NK-92 treated with Interleukin-12 subunit alpha and Interleukin-12 subunit beta, amount 100 ng/mL, for 24 hours (cell line): Measurements from ENCODE around the gene PNKP.

Experiments
- DNase-seq: peaks from one replicate; lab custom pipeline; 2025; lab: John Stamatoyannopoulos, UW

PNKP gene

GRCh38 chr19:49890349-49891311, 23.3 kb upstream of the PNKP start:
- DNase-seq, result no peak

GRCh38 chr19:49889687-49890348, 22.4 kb upstream of the PNKP start:
- DNase-seq, result no peak

- no peak for DNase-seq
These were observed 21.8 kb upstream of the PNKP start for GRCh38 chr19:49889038-49889686.

GRCh38 chr19:49888510-49888824, 21.1 kb upstream of the PNKP start:
- no peak for DNase-seq

GRCh38 chr19:49887665-49888509, 20.5 kb upstream of the PNKP start:
- no peak for DNase-seq

- no peak for DNase-seq
These were observed 19.8 kb upstream of the PNKP start for GRCh38 chr19:49887037-49887664.

- DNase-seq, result no peak
These were observed 17.4 kb upstream of the PNKP start for GRCh38 chr19:49884760-49885159.

GRCh38 chr19:49884109-49884508, 16.7 kb upstream of the PNKP start:
- DNase-seq, result no peak

GRCh38 chr19:49883094-49883493, 15.7 kb upstream of the PNKP start:
- no peak for DNase-seq

GRCh38 chr19:49882643-49883042, 15.3 kb upstream of the PNKP start:
- DNase-seq, result no peak

- no peak for DNase-seq
These were observed 14.5 kb upstream of the PNKP start for GRCh38 chr19:49881672-49882394.

- no peak for DNase-seq
These were observed 13.8 kb upstream of the PNKP start for GRCh38 chr19:49881186-49881585.

GRCh38 chr19:49880162-49880869, 12.9 kb upstream of the PNKP start:
- DNase-seq, result no peak

GRCh38 chr19:49879243-49879963, 12.0 kb upstream of the PNKP start:
- DNase-seq, result no peak

GRCh38 chr19:49878744-49879070, 11.3 kb upstream of the PNKP start:
- DNase-seq, result no peak

- peak; percentile 98 for DNase-seq
These were observed 10.7 kb upstream of the PNKP start for GRCh38 chr19:49877879-49878743.

GRCh38 chr19:49877020-49877878, 9.9 kb upstream of the PNKP start, which contains the start of the genes AKT1S1 and TBC1D17:
Gene AKT1S1, minus strand, starts transcription at chr19:49877355. Its CDS starts 4,060 bp downstream, at chr19:49873295.
Gene TBC1D17, plus strand, starts transcription at chr19:49877702. Its CDS starts 22 bp downstream, at chr19:49877724.
- DNase-seq, result peak; percentile 99
